Islet precursor cell (in vitro differentiated cells): ENCODE measurements around the gene GNLY.
"Not testable (repeated sequence)": the region's sequence is repeated elsewhere in the genome, so short reads cannot be mapped to it uniquely, and the experiment has no call there.

Source experiments
- DNase-seq: peaks from one replicate; pipeline ENCODE4 v3.0.0-alpha.2; 2018

GNLY gene

DNA sequence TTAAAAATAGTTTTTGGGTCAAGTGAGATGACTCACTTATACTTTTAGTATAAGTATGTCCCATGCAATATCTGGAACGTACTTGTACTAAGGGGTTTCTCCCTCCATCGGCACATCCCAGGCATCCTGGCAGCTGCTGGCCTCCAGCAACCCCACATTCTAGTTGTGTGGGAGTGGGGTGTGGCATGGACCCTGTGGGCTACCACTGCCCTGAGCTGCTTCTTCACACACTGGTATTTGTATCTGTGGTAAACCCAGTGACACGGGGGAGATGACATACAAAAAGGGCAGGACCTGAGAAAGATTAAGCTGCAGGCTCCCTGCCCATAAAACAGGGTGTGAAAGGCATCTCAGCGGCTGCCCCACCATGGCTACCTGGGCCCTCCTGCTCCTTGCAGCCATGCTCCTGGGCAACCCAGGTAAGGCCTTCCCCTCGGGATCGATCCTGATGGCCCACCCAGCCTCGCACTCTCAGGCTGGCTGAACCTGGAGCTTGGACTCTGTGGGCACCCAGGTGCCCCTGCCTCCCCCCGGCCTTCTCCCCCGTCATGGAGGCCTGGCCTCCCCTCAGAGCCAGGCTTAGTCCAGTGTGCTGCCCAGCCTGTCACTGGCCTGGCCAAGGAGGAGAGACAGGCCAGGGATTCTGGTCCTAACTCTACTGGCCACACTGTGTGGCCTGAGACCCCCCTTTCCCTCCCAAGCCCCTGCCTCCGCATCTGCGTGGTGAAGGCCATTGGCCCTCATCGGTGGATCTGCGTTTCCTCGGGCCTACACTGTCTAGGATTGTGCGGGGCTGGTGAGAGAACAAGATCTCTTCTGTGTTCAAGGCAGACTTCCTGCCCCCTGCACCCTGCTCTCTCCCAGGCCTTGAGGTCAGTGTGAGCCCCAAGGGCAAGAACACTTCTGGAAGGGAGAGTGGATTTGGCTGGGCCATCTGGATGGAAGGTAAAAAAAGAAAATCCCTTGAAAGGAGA lies at the start of gene GNLY:
TSS of gene GNLY (plus strand) at position 307 of the 974 bp plus-strand sequence. CDS start at position 368, 61 bp downstream.
- no peak for DNase-seq

DNA sequence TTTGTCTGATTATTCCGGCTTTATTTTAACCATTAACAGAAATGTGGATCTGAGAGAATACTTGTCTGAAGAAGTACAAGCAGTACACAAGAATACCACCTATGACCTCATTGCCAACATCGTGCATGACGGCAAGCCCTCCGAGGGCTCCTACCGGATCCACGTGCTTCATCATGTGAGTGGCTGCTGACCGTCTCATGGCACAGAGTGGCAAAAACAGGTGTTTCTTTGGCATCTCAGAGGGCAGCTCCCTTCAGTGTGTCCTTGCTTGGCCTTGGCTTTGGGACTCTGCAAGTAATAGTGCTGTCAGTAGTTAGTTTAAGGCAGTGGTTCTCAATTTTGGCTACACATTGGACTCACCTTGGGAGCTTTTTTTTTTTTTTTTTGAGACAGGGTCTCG lies 49.2 kb upstream of the GNLY start:
- no peak for DNase-seq

DNA sequence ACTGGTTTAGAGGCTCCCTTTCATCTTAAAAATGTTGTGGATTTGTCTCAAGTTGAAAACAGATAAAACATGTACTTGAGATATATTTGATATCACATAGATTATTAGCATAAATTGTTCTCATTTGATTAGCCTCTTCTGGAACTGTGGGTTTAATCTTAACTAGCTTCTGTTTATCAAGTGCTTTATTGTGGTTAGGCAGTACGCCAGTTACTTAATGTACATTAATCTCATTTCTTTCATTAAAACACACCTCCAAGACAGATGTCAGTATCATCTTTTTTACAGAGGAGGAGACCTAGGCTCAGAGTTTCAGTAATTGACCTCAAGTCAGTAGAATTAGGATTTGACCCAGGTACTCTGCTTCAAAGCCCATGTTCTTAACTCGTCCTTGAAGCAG lies 48.0 kb upstream of the GNLY start:
- no peak for DNase-seq

DNA sequence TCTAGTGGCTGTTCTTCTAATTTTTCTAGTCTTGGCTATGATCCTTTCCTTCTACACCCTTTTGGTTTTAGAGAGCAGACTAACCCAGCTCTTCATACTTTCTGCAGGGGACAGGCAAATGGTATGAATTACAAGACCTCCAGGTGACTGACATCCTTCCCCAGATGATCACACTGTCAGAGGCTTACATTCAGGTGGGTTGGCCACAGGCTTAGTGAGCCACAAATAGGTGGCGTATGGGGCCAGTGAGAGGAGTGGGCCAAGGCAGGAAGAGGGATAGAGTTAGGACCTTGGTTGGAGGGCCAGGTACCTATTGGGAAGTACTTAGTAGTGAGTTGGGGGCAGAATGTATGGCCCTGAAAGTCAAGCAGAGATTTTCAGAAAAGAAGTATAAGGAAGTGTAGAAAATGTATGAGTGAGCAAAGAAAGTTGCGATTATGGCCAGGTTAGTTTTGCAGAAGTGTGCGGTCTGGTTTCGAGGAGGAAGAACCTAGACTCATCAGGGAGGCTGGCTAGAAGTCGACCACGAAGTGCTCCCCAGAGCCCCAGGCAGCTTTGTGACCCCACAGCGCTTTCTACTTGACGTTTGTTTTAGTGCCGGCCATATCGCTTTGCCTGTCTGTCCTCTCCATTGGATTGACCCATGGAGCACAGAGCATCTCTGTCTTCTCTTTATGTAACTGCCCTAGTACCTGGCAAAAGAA lies 46.2 kb upstream of the GNLY start:
- no peak for DNase-seq

DNA sequence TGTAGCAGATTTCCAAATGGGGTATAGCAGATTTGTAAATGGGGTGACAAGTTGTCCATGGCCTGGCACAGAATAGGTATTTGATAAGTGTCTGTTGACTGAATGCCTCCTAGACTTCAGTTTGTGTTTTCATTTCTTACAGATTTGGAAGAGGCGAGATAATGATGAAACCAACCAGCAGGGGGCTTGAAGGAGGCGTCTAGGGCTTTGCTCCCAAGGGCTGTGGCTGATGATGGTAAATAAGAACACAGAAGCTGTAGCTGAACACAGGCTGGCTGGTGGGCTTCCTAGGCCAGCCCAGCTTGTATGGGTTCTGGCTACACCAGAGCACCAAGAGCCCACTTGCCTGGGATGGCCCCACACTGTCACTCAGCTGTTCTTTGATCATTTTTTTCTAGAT lies 45.5 kb upstream of the GNLY start:
- peak; percentile 60 for DNase-seq

DNA sequence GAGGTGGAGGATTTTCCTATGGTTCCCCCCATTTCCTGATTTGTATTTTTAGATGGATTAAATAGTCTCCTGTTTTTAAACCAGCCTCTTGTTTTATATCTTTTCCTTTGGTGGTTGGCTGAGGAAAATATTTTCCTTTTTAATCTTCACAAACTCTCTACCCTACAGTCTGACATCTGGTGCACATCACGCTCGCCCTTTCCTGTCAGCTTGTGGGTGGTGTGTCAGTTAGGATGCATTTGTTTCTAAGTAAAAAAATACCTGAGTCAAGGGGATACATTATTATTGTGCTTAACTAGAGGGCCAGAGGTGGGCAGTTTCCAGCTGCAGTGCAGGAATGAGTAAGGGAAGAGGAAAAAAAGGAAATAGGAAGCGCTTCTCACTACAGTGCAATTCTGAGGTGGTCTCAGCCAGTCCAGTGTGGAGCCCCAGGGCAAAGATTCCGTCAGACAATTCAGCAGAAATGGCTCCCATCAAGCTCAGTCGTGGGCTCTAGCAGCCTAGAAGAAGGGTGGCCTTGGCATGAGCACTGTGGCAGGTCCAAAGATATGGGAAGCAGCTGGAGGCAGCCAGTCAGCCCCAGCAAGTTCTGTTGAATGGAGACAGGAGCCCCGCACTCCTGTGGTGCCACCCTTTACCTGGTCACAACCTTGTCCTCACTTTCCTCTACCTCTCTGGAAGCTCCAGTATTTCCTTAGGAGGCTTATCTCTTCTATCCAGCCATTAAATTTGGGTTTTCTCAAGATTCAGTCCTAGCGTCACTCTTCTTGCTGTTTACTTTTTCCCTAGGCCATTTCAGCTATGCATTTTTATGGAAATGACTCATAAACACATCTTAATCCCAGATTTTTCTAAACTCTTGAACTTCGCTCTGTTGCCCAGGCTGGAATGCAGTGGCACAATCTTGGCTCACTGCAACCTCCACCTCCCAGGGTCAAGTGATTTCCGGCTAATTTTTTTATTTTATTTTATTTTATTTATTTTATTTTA lies 44.7 kb upstream of the GNLY start:
- DNase-seq, result no peak

DNA sequence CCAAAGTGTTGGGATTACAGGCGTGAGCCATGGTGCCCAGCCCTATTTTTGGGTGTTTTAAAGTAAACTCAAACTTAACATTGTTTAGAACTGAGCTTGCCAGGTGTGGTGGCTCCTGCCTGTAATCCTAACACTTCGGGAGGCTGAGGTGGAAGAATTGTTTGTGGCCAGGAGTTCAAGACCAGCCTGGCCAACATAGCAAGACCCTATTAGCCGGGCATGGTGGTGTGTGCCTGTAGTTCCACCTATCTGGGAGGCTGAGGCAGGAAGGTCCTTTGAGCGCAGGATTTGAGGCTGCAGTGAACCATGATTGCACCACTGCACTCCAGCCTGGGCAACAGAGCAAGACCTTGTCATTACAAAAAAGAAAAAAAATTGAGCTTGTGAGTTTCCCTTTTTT lies 43.7 kb upstream of the GNLY start:
- no peak for DNase-seq

DNA sequence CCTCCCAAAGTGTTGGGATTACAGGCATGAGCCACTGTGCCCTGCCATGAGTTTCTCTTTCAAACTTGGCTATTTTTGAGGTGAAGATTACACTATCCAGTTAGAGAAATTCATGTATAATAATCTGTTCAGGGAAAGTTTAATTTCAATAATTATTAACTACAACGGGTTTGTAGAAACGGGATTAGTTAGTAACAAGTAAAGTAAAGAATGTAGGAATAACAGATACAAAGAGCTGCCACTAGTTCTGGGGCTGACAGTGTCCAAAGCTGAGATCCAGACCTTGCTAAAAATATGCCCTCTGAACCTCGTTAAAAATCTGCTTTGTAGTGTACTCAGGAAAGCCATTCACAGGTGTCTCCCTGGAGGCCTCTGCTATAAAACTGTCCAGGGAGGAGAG lies 43.1 kb upstream of the GNLY start:
- DNase-seq, result no peak

DNA sequence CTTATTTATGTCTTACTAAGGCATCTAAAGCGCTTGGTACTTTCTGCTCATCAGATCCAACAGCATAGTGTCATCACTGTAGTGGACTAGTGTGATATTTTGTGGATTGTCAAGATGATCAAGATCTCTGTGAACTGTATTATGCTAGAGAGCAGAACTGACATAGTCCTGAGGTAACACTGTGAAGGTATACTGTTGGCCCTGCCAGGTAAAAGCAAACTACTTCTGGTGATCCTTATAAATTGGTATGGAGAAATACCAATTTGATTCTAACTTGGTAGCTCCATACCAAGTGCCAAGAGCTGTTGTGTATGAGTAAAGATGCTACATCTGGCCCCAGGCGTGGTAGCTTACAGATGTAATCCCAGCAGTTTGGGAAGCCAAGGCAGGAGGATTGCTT lies 42.1 kb upstream of the GNLY start:
- no peak for DNase-seq

DNA sequence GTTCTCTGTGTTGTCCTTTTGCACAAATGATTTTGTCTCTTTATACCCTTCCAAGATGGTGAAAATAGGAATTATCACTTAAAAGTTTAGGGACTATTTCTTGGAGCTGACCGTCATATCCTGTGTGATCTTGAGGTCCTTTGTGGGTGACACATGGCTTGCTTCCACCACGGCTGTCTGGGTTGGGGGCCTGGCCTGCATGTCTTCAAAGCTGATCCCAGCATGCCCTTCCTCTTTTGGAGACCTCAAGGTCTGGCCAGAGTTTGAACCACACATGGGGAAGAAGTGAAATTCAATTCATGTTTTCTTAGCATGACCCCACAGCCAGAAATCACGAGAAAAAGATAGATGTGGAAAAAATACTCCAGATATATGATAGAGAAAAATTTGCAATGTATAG lies 40.2 kb upstream of the GNLY start:
- no peak for DNase-seq

DNA sequence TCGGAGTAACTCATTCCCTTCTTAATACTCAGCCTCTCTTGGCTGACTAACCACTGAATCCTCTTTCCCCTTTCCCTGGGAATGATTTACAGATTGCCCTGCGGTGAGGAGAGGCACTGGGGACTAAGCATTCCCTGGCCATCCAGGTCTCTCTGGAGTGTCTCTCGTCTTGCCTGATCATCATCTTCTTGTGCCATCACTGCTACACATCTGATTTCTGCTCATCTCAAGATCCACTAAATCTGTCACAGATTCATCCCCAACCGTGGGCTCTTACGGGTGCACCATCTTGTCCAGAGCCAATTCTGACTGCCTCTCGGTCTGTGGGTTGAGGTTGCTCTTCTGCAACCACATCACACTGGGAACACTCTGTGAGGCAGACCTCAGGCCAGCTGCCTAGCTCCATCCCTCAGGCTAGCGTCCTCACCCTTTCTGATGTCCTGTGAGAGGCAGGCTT lies 38.2 kb upstream of the GNLY start:
- no peak for DNase-seq

DNA sequence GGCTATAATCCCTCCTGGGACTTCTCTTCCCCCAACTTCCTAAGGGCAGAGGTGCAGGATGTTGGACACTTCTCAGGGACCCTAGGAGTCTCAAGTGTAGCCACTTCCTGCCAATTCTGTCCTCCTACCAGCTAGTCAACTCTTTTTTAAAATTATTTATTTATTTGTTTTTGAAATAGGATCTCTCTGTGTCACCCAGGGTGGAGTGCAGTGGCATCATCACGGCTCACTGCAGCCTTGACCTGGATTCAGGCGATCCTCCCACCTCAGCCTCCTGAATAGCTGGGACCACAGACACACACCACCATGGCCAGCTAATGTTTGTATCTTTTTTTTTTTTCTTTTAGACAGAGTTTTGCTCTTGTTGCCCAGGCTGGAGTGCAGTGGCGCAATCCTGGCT lies 37.7 kb upstream of the GNLY start:
- no peak for DNase-seq

DNA sequence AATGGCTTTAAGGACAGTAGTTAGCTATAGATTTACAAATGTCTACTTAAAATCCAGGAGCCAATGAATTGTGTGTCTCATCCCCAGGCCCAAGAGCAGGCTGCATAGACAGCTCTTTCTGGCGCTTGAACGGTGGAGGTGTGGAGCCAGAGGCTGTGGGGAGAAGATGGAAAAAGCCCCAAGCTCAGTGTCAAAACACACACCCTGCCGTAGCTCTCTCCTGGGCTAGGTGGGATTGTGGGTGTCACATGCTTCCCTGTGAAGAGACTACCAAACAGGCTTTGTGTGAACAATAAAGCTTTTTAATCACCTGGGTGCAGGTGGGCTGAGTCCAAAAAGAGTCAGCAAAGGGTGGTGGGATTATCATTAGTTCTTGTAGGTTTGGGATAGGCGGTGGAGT lies 36.8 kb upstream of the GNLY start:
- DNase-seq, result not testable (repeated sequence)

DNA sequence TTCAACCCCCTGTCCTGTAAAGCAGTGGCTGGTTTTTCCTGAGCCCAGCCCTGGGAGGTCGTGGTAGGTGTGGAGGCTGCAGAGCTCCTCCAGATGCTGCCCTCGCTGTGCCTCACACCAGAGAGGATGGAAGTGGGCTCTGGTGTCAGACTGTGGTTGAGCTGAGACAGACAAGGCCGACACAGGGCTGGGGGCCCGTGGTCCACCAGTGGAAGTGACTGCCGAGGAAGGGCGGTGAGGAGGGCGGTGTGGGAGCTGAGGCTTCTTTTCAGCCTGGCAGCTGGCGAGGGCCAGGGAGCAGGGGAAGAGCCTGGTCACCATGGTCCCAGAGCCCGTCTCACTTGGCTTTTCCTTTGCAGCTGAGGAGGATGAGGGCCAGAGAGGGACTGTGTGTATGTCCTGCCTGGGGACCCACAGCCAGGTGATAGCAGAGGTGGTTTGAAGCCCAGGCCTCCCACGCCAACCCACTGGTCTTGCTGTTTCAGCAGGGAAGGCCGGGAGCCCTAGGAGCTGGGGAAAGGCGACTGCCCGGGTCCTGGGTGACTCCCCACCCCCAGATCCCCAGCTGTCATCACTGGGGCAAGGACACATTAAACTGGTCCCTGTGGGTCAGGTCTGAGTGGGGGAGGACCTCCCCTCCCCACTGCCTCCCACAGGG lies 34.7 kb upstream of the GNLY start:
- no peak for DNase-seq

DNA sequence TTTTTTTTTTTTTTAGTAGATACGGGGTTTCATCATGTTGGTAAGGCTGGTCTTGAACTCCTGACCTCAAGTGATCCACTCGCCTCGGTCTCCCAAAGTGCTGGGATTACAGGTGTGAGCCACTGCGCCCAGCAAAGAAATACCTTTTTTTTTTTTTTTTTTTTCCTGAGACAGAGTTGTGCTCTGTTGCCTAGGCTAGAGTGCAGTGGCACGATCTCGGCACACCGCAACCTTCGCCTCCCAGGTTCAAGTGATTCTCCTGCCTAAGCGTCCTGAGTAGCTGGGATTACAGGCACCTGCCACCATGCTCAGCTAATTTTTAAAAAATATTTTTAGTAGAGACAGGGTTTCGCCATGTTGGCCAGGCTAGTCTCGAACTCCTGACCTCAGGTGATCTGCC lies 33.9 kb upstream of the GNLY start:
- not testable (repeated sequence) for DNase-seq

DNA sequence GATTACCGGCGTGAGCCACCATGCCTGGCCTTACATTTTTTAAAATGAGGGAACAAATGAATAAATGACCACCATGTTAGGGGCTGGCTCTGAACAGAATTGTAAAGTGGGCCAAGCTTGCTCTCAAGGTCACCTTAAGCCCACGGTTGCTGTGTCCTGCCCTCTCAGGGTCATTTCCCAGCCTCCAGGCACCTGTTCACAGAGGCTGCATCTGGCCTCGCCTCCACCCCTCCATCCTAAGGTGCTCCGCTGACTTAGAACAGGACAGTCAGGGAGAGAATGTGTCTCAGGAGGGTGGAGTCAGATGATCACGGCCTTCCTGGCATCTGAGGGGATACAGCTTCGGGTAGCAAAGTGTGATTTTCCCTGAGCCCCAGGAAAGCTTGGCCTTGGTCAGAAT lies 33.4 kb upstream of the GNLY start:
- DNase-seq, result no peak

DNA sequence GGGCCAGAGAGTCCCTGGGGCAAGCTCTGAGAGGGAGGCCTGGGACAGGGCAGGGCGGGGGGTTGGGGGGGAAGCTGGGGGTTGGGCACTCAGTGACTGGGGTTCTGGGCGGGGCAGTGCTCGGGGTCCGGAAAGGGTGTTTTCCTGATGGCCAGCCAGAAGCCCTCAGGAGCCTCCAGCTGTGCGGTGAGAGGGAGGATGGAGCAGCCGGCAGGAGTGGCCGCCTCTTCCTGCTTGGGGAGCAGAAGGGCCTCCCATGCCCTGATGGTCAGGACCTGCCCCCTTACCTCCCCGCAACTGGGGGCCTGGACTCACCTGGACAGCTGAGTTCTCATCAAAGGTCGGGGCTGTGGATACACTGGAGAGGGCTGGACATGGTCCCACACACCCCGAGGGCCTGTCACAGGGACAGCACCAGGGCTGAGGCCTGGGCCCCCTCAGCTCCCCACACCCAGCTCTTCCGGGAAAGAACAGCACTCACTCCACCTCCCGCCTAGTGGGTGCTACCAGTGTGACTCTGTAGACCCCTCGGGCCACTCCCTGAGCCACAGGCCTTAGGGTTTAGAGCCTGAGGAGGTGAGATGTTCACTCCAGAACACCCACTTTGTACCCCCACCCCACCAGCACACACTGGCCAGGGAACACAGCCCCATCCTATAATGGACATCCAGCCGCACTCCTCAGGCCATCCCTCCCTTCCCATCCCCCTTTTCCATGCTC lies 32.9 kb upstream of the GNLY start:
- no peak for DNase-seq

DNA sequence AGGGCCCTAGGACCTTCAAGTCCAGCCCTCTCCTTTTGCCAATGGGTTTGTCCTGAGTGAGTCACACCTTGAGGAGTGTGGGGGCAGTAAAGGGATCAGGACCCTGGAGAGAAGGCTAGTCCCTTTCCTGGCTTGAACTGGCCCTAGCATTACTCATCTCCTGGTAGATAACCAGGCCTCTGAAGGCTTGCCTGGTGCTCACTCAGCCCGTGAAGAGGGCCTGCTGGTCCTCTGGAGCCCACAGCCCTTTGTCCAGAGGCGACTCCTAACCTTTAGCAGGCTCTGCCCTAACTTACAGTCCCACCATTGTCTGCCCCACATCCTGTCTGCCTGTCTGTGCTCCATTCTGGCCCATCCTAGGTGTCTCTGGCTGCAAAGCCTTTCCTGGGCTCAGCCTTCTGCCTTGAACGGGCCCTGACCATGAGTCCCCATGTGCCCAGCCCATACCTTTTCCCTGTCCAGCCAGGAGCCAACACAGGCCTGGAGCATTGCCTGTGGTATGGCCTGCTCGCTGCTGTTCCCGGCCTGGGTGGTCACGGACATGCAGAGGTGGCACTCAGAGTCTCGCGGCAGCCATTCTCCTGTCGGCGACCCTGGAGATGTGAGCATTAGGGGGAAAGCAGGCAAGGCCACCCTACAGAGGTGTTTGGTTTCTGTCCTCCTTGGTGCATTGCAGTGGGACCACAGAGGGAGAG lies 31.1 kb upstream of the GNLY start:
- DNase-seq, result peak; percentile 98

DNA sequence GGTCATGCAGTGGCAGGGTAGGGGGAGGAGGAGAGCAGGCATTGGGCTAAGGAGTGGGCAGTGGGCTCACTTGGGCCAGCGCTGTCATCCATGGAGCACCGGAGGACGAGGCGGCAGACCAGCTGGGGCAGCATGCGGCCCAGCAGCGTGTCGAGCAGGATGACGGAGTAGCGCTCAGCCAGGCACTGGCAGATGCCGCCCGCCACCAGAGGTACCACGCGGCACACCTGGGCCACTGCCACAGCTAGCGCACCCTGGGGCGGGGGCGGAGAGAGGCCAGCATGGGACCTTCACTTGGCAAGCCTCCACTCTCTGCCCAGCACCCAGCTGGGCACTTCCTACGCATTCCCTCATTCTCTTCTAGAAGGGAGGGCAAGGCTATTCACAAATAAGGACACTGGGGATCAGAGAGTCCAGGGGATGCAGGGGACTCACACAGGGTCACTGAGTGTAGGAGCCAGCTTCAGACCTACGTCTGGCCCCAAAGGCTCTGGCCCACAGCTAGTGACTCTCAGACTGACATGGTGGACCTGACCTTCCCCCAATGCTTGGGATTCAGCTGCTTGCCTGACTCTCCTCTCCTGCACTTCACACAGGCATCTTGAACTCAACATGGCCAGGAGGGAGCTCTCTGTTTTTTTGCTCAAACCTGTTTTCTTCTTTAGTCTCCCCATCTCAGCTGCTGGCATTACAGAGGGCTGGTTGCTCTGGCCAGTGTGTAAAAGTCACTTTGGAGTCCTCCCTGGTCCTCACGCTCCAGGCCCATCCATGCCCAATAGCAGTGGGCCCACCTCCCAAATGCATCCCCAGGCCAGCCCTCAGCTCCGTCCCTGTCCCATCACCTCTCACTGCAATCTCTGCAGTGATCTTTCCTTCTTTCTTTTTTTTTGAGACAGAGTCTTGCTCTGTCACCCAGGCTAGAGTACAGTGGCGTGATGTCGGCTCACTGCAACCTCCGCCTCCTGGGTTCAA lies 30.3 kb upstream of the GNLY start:
- no peak for DNase-seq
